ENCODE results near the gene ITIH1.

DNA sequence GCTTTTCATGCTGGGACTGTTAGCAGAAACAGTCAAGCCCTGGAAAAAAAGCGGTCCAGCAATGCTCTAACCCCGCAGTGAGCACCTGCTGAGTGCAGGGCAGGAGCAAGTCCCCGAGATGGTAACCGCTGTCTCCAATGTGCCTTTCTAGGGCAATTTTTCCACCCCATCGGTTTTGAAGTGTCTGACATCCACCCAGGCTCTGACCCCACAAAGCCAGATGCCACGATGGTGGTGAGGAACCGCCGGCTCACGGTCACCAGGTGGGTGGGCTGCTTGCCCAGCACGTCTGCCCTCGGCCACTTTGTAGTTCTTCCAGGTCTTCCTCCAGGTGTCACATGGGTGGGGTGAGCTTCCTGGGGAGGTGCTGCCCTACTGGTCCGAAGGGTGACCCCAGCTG, 14.0 kb downstream of the ITIH1 start:
- TF ChIP-seq EZH2 (IDR thresholded peaks at IDR 0.05), result no peak
- TF ChIP-seq, protein P1, sequence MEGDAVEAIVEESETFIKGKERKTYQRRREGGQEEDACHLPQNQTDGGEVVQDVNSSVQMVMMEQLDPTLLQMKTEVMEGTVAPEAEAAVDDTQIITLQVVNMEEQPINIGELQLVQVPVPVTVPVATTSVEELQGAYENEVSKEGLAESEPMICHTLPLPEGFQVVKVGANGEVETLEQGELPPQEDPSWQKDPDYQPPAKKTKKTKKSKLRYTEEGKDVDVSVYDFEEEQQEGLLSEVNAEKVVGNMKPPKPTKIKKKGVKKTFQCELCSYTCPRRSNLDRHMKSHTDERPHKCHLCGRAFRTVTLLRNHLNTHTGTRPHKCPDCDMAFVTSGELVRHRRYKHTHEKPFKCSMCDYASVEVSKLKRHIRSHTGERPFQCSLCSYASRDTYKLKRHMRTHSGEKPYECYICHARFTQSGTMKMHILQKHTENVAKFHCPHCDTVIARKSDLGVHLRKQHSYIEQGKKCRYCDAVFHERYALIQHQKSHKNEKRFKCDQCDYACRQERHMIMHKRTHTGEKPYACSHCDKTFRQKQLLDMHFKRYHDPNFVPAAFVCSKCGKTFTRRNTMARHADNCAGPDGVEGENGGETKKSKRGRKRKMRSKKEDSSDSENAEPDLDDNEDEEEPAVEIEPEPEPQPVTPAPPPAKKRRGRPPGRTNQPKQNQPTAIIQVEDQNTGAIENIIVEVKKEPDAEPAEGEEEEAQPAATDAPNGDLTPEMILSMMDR (IDR thresholded peaks at IDR 0.05), result no peak
- no peak for TF ChIP-seq EZH2phosphoT487 (IDR thresholded peaks at IDR 0.05)

Measured in neural progenitor cell (in vitro differentiated cells).